DND-41 (cell line): ENCODE data around the gene PSTPIP1.

Experiments used
- ATAC-seq: fragments of 200-7000 bp; cut with Tn5 transposase; 3 replicates; pipeline ENCODE4 v1.9.1; 2021; ENCODE audit warnings: low read depth; ENCODE audit not compliant: insufficient read depth
- DNase-seq: peaks from one replicate; pipeline ENCODE4 v3.0.0-alpha.2; 2020
- H2AFZ ChIP-seq: 2 replicates; pipeline ENCODE4 v1.6.0; 2012; ENCODE audit warnings: low read depth, low read length
- H3K27ac ChIP-seq: 2 replicates; pipeline ENCODE4 v1.5.1; 2012; ENCODE audit warnings: low read length, inconsistent platforms
- H3K27me3 ChIP-seq: fragments of 200-600 bp; sonication (generic); 2 replicates; pipeline ENCODE4 v1.6.0; 2012; ENCODE audit warnings: low read length, mild to moderate bottlenecking, inconsistent platforms; ENCODE audit not compliant: insufficient read depth, poor library complexity
- H3K36me3 ChIP-seq: 2 replicates; pipeline ENCODE4 v1.5.1; 2012; ENCODE audit warnings: low read length, inconsistent platforms; ENCODE audit not compliant: insufficient read depth
- H3K4me1 ChIP-seq: 2 replicates; pipeline ENCODE4 v1.5.1; 2012; ENCODE audit warnings: mild to moderate bottlenecking, low read length; ENCODE audit not compliant: insufficient read depth
- H3K4me2 ChIP-seq: 2 replicates; pipeline ENCODE4 v1.6.0; 2012; ENCODE audit warnings: mild to moderate bottlenecking, moderate library complexity, low read length, inconsistent platforms; ENCODE audit not compliant: insufficient read depth
- H3K4me3 ChIP-seq, 2 experiments: fragments of 200-600 bp in 1 of 2; shearing (Covaris generic) in 1 of 2; 2 replicates each; pipeline ENCODE4 v1.5.1; 2012 to 2016; ENCODE audit warnings: inconsistent platforms in 2 of 2, low read length in 2 of 2, mild to moderate bottlenecking in 2 of 2, low read depth in 1 of 2, moderate library complexity in 1 of 2
- H3K79me2 ChIP-seq: 2 replicates; pipeline ENCODE4 v1.6.0; 2012; ENCODE audit warnings: low read length, inconsistent platforms; ENCODE audit not compliant: insufficient read depth
- H3K9ac ChIP-seq: 2 replicates; pipeline ENCODE4 v1.6.0; 2012; ENCODE audit warnings: low read depth, mild to moderate bottlenecking, inconsistent platforms, low read length, moderate library complexity
- H3K9me3 ChIP-seq: 2 replicates; pipeline ENCODE4 v1.5.1; 2012; ENCODE audit warnings: low read length, moderate library complexity, mild to moderate bottlenecking, inconsistent platforms; ENCODE audit not compliant: insufficient read depth, severe bottlenecking
- H4K20me1 ChIP-seq: 2 replicates; pipeline ENCODE4 v1.6.0; 2012; ENCODE audit warnings: low read length; ENCODE audit not compliant: insufficient read depth
- CTCF ChIP-seq: IDR thresholded peaks from 2 replicates; pipeline ENCODE4 v1.5.1; 2012; ENCODE audit warnings: borderline replicate concordance, low read length, moderate library complexity, mild to moderate bottlenecking; ENCODE audit not compliant: poor library complexity, severe bottlenecking; ENCODE audit errors: extremely low read depth
- EZH2 ChIP-seq: IDR thresholded peaks from 3 replicates; pipeline ENCODE4 v1.6.1; 2012; ENCODE audit warnings: borderline replicate concordance, low read depth, mild to moderate bottlenecking, moderate library complexity, low read length, inconsistent platforms; ENCODE audit not compliant: severe bottlenecking

Gene PSTPIP1

GRCh38 chr15:77033417-77033728, 38.4 kb downstream of the PSTPIP1 start:
- H3K4me1 ChIP-seq, result peaks cover 15% of the 10 kb centered on the region
- TF ChIP-seq CTCF (no peak), EZH2 (no peak)

GRCh38 chr15:77033729-77034671, 39.1 kb downstream of the PSTPIP1 start:
- no peaks in the 10 kb centered on the region for H3K9me3 ChIP-seq
- no peak for DNase-seq
- H3K4me3 ChIP-seq, result no peak overlapping the region
- no peaks in the 10 kb centered on the region for H3K79me2 ChIP-seq
- H3K4me1 ChIP-seq, result peaks cover 15% of the 10 kb centered on the region
- no peak overlapping the region for H3K27ac ChIP-seq
- no peak for ATAC-seq
- H4K20me1 ChIP-seq, result peaks cover 5% of the 10 kb centered on the region; the same call in 1 of the 2 replicates
- H3K9ac ChIP-seq, result no peak overlapping the region
- H3K4me2 ChIP-seq, result no peak overlapping the region
- no peak overlapping the region for H2AFZ ChIP-seq
- H3K36me3 ChIP-seq, result peaks cover 17% of the 10 kb centered on the region
- TF ChIP-seq EZH2 (no peak), CTCF (no peak)
- no peaks in the 10 kb centered on the region for H3K27me3 ChIP-seq

More at GRCh38 chr15:77033417-77033728, 38.4 kb downstream of the PSTPIP1 start:
- Histone ChIP-seq H3K79me2 (no peaks in the 10 kb centered on the region), H3K4me2 (no peak overlapping the region), H3K9ac (no peak overlapping the region), H3K27me3 (no peaks in the 10 kb centered on the region), H3K4me3 (no peak overlapping the region), H3K27ac (no peak overlapping the region), H3K9me3 (no peaks in the 10 kb centered on the region), H4K20me1 (peaks cover 5% of the 10 kb centered on the region; the same call in 1 of the 2 replicates), H2AFZ (no peak overlapping the region), H3K36me3 (peaks cover 17% of the 10 kb centered on the region)
- ATAC-seq (no peak), DNase-seq (no peak)

- Histone ChIP-seq H3K4me1 (peaks cover 15% of the 10 kb centered on the region), H3K27ac (no peak overlapping the region), H3K36me3 (peaks cover 17% of the 10 kb centered on the region), H3K9me3 (no peaks in the 10 kb centered on the region), H3K4me2 (no peak overlapping the region), H4K20me1 (peaks cover 5% of the 10 kb centered on the region; the same call in 1 of the 2 replicates), H3K79me2 (no peaks in the 10 kb centered on the region), H3K27me3 (no peaks in the 10 kb centered on the region), H2AFZ (no peak overlapping the region), H3K9ac (no peak overlapping the region), H3K4me3 (no peak overlapping the region)
- TF ChIP-seq EZH2, result no peak
- peak; percentile 75 for TF ChIP-seq CTCF
- ATAC-seq (0 out of 3 replicates have a peak, but pooled peaks have one; percentile 16), DNase-seq (peak; percentile 48)
Observed at GRCh38 chr15:77034695-77035489, 40.0 kb downstream of the PSTPIP1 start.
